ENCODE measurements around the gene AKR1C8.
"Not testable (repeated sequence)": the region's sequence is repeated elsewhere in the genome, so short reads cannot be mapped to it uniquely, and the experiment has no call there.

Gene AKR1C8

GRCh38 chr10:5184987-5185775 lies at the start of gene AKR1C8:
AKR1C8 (minus strand) TSS chr10:5185150; CDS start chr10:5185104, 46 bp downstream.
- no peak for DNase-seq

GRCh38 chr10:5234106-5234860 lies 49.3 kb upstream of the AKR1C8 start:
- DNase-seq = peak; percentile 32

DNA sequence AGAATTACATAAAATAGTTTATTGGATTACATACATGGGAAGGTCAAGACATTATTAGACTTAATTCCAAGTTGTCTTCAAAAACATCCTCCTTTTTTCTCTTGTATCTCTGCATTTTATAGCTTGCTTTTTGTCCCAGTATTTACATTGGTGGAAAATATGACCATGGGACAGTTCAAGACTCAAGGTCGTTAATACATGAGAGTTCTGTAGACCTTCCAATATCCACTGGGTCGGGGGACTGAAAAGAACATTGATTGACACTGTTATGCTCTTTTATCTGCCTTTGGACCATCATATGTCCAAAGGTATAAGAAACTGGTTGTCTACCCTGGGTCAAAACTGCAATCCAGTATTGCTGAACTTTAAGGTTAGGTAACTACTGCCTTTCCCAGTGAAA lies 48.4 kb upstream of the AKR1C8 start:
- DNase-seq = no peak

DNA sequence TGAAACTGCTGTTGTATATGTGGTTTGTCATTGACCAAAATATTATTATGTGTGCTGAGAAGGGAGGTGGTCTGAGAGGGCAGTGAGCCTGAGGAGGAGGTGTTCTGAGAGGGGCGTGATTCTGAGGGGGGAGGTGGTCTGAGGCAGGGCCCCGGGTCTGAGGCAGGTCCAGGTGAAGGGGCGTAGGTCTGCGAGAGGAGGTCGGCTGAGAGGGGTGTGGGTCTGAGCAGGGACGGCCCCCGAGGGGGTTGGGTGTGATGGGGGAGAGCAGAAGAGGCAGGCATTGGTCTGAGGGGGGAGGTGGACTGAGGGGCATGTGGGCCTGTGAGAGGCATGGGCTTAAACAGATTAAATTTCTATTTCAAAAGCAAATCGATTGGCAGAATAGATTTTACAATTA lies 44.1 kb upstream of the AKR1C8 start:
- DNase-seq = no peak

GRCh38 chr10:5222942-5223341 lies 38.0 kb upstream of the AKR1C8 start:
- DNase-seq = not testable (repeated sequence)

DNA sequence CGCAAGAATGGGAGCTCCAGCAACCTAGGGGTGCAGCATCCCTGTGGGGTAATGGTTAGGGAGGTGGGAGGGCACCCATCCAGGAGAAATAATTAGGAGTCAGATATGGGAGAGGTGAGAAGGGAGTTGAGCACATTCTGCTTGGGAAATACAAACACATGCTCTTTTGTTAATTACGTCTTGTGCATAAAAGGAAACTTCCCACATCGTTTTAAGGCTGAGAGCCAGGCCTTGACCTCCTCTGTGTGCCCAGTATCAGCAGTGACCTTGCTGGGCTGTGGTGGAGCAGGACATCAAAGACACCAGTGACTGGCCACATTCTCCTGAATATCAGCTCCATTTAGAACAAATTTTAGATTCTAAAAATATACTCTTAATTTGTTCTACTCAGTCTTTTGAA lies 34.3 kb upstream of the AKR1C8 start:
- DNase-seq = no peak

DNA sequence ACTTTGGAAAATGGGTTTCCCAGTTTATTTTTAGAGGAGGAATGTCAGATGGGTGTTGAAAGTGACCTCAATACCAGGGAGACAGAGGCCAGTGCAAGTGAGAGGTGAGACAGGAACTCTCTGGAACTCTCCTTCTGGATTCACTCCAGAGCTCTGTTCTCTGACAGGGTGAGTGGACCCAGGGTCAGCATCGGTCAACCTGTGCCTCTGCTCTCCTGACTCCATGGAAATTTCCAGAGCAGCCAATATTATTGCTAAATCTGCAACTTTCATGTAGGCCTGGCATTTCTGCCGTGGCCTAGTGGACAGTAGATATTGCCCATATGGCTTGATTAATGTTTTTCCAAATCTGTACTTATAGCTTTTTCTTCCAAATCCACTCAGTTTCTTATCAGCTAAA lies 31.9 kb upstream of the AKR1C8 start:
- no peak for DNase-seq

DNA sequence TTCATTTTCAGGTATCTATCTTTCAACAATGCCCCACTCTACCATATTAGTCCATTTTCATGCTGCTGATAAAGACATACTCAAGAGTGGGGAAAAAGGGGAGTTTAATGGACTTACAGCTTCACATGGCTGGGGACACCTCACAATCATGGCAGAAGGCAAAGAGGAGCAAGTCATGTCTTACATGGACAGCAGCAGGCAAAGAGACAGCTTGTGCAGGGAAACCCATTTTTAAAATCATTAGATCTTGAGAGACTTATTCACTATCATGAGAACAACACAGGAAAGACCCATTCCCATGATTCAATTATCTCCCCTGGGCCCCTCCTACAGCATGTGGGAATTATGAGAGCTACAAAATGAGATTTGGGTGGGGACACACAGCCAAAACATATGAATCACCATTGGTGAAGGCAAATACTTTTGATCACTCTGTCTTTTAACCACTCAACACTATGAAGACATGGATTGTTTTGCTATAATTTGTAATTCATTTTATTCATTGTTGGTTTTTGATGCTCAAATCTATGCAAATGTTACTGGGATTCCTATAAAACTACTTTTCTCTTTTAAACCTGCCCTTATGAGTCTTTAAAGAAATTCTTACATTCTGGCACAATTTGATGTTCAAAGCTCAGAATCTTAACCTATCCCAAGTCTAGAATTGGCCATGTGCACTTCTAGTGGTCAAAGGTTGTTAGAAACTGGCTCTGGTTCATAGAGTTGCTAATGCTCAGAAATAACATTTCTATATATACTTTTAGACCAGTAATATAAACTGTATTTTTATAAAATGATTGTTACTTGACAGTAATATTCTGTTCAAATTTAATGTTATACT lies 27.0 kb upstream of the AKR1C8 start:
- DNase-seq = no peak

GRCh38 chr10:5210261-5210660 lies 25.3 kb upstream of the AKR1C8 start:
- DNase-seq = not testable (repeated sequence)

DNA sequence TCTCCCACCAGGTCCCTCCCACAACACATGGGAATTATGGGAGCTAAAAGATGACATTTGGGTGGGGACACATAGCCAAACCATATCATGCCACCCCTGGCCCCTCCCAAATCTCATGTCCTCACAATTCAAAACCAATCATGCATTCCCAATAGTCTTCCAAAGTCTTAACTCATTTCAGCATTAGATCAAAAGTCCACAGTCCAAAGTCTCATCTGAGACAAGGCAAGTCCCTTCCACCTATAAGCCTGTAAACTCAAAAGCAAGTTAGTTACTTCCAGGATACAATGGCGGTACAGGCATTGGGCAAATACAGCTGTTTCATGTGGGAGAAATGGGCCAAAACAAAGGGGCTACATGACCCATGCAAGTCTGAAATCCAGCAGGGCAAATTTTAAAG lies 24.8 kb upstream of the AKR1C8 start:
- DNase-seq = not testable (repeated sequence)

- no peak for DNase-seq
Observed at GRCh38 chr10:5206799-5207198, 21.8 kb upstream of the AKR1C8 start.

- no peak for DNase-seq
Observed at GRCh38 chr10:5199398-5199797, 14.4 kb upstream of the AKR1C8 start.

GRCh38 chr10:5198386-5198785 lies 13.4 kb upstream of the AKR1C8 start:
- DNase-seq = no peak

- no peak for DNase-seq
Observed at GRCh38 chr10:5196702-5197113, 11.8 kb upstream of the AKR1C8 start, which contains the start of gene AKR1C4. AKR1C4 (plus strand) TSS chr10:5196837; CDS start chr10:5196868, 31 bp downstream.

DNA sequence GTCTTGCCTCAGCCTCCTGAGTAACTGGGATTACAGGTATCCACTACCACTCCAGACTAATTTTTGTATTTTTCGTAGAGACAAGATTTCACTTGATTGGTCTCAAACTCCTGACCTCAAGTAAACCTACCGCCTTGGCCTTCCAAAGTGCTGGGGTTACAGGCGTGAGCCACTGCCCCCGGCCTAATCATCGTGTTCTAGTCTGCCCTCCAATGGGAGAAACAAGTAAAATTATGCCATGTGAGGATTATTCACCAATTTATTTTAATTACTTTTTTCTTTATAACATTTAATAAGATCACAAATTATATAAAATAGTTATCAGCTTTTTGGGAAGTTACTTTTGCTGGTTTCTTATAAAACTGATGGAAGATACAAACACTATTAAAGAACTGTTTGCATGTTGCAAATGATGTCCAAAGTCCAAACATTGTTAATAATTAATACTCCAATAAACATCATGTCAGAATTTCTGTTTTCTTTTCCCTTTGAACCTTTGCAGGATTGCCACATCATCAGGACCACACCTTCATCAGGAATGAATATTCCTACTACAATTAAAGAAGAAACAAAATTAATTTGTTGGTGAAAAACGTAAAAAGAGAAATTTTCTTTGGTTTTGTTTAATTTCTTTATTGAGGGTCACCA lies 10.9 kb upstream of the AKR1C8 start:
- no peak for DNase-seq

- DNase-seq = no peak
Observed at GRCh38 chr10:5194431-5194830, 9.5 kb upstream of the AKR1C8 start.

DNA sequence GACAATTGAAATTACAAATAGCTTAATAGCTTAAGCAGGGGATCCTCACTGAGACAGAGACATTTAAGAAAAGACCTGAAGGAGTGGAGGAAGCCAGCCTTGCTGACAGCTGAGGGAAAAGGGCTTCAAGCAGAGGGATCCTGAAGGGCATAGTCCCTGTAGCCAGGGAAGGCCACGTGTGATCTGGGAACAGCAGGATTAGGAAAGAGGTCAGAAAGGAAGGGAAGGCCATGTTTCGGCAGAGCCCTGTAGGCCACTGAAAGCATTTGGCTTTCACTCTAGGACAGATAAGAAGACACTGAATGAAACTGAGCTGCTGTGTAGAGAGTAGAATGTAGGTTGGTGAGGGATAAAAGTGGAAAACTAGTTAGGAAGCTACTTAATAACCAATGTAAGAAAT lies 3.4 kb upstream of the AKR1C8 start:
- no peak for DNase-seq

DNA sequence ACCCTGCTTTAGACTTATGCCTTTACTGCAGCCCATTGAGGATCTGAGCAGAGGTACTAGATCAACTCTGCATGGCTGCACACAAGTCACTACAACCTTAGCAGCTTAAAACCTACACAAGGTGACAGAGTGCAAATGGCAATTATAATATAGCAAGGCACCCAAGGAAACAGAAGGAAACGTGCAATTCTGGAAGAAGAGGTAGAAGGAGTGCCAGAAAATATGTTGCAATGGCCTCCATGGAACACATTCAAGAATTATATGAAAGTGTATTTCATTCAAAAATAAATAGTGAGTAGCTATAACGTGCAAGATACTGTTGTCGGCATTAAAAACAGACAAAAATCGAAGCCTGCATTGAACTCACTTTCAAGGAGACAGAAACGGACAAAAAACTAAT lies 2.9 kb upstream of the AKR1C8 start:
- no peak for DNase-seq

DNA sequence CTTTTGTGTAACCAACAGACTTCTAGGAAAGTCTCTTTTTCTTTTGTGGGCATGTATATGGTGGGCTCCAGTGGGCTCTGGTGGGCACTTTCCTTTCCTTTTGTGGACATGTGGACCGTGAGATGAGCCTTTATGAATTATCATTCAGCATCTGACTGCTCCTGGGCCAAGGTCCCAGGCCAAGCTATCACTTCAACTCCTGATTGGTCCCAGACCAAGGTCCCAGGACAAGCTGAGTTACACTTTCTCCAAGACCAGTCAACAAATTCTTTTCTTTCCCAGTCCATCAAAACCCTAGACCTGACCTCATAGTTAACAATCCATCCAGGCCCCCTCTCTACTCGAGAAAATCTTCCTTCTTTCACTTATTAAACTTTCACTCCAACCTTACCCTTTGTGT lies 1.0 kb downstream of the AKR1C8 start:
- no peak for DNase-seq

- not testable (repeated sequence) for DNase-seq
Observed at GRCh38 chr10:5180503-5180902, 4.4 kb downstream of the AKR1C8 start.

DNA sequence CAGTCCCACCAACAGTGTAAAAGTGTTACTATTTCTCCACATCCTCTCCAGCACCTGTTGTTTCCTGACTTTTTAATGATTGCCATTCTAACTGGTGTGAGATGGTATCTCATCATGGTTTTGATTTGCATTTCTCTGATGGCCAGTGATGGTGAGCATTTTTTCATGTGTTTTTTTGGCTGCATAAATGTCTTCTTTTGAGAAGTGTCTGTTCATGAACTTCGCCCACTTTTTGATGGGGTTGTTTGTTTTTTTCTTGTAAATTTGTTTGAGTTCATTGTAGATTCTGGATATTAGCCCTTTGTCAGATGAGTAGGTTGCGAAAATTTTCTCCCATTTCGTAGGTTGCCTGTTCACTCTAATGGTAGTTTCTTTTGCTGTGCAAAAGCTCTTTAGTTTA lies 9.4 kb downstream of the AKR1C8 start:
- DNase-seq = not testable (repeated sequence)

DNA sequence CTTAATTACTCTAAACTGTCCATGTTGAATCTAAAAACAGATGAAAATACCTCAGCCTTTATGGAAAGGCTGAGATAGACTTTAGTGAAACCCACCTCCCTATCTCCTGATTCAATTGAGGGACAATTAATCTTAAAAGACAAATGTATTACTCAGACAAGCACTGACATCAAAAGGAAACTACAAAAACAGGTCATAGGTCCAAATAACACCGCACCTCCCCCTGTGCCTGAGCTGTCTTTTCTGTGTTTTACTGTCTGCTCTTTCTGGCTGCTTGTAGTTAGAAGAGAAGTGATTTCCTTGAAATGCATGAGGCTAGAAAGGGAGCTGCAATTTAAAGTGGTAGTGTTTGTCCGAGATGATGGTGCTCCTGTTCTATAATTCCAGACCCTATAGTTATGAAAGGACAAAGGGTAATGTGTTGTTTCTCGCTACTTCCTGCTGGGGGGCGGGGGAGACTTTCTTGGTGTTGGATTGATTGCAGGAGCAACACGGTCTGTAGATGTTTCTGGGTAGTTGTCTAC lies 16.0 kb downstream of the AKR1C8 start:
- DNase-seq = no peak
